BLaER1 treated with 17β-estradiol and CSF1 and Interleukin-3, amounts not matched to agents 10 nM and 100 nM (cell line): Measurements from ENCODE around the gene BICD2.
A peak's percentile ranks its signal among the peaks of the same experiment; 100 is the strongest.

ENCODE experiments used
- H3K27ac ChIP-seq, 11 experiments: shearing (Covaris generic); formaldehyde crosslinking; 2 replicates each; pipeline ENCODE4 v1.8.1; 2022
- H3K27me3 ChIP-seq, 11 experiments: shearing (Covaris generic); formaldehyde crosslinking; 2 replicates each; pipeline ENCODE4 v1.8.1; 2022
- H3K36me3 ChIP-seq, 11 experiments: shearing (Covaris generic); formaldehyde crosslinking; 2 replicates each; pipeline ENCODE4 v1.8.1; 2022
- H3K4me1 ChIP-seq, 10 experiments: shearing (Covaris generic); formaldehyde crosslinking; 2 replicates each; pipeline ENCODE4 v1.8.1; 2022
- H3K4me2 ChIP-seq, 11 experiments: shearing (Covaris generic); formaldehyde crosslinking; 2 replicates each; pipeline ENCODE4 v1.8.1; 2022
- H3K4me3 ChIP-seq, 10 experiments: shearing (Covaris generic); formaldehyde crosslinking; 2 replicates each; pipeline ENCODE4 v1.8.1; 2022
- H3K9ac ChIP-seq, 11 experiments: shearing (Covaris generic); formaldehyde crosslinking; 2 replicates each; pipeline ENCODE4 v1.8.1; 2022
- H3K9me3 ChIP-seq, 11 experiments: shearing (Covaris generic); formaldehyde crosslinking; replicated peaks in 1 of 11; 2 replicates each; pipeline ENCODE4 v1.8.1; 2022
- H4K20me1 ChIP-seq, 11 experiments: shearing (Covaris generic); formaldehyde crosslinking; 2 replicates each; pipeline ENCODE4 v1.8.1; 2022
- Cebpa-rat ChIP-seq, 11 experiments: shearing (Covaris generic); IDR thresholded peaks; 2 replicates each; pipeline ENCODE4 v1.8.1; 2022

The BICD2 gene

DNA sequence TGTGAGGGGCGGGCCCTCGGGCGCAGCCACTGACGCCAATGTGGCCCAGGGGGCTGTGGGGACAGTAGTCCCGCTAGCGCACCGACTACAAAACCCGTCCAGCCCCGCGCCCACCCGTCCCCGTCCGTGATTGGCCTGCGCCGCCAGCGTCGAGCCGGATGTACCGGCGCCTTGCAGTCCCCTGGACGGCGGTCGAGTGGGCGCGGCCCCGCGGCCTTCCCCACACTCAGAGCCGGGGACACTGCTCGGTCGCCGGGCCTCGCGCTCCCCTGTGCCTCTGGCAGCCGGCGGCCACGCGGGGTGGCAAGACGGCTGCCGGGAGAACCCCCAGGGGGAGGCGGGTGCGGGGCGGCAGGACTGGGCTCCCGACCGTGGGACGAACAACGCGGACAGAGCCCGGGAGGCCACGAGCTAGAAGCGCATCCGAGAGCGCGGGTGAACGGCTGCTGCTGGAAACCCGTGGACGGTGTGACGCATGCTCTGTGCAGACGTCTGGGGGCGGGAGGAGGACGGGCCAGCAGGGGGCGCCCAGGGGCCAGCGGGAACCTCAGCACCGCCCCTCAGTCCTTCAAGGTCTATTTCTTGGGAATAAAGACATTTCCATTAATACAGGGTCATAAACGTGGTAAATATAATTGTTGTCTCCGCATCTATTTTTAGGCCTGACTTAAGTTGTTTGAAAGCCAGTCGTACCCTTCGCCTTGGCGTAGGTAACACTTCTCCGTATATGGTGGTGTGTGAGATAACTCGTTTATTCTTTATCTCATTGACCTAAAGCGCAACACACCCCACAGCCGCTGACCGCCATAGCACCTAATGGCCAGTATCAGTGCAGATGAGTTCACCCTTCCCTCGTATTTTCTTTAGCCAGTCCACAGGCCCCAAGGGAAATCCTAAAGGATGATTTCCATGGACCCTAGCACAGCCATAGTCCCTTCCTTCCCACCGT lies 629 bp upstream of the BICD2 start:
- H3K27ac ChIP-seq, result peak overlapping the region; percentile 97 to 100 (median 99)
- peaks cover 54 to 59% (median 57%) of the 10 kb centered on the region in 10 experiments for H3K4me1 ChIP-seq
- peak overlapping the region; percentile 94 to 99 (median 98) for H3K9ac ChIP-seq
- peaks cover 34 to 43% (median 36%) of the 10 kb centered on the region in 11 experiments for H4K20me1 ChIP-seq
- no peak for TF ChIP-seq Cebpa-rat (IDR thresholded peaks at IDR 0.05)
- no peaks in the 10 kb centered on the region for H3K9me3 ChIP-seq
- no peaks in the 10 kb centered on the region for H3K27me3 ChIP-seq
- peaks cover 0 to 15% (median 0%) of the 10 kb centered on the region in 11 experiments; a peak in 2 of 22 replicates for H3K36me3 ChIP-seq
- peak overlapping the region; percentile 79 to 96 (median 92) for H3K4me2 ChIP-seq
- H3K4me3 ChIP-seq, result peak overlapping the region; percentile 93 to 99 (median 98)

DNA sequence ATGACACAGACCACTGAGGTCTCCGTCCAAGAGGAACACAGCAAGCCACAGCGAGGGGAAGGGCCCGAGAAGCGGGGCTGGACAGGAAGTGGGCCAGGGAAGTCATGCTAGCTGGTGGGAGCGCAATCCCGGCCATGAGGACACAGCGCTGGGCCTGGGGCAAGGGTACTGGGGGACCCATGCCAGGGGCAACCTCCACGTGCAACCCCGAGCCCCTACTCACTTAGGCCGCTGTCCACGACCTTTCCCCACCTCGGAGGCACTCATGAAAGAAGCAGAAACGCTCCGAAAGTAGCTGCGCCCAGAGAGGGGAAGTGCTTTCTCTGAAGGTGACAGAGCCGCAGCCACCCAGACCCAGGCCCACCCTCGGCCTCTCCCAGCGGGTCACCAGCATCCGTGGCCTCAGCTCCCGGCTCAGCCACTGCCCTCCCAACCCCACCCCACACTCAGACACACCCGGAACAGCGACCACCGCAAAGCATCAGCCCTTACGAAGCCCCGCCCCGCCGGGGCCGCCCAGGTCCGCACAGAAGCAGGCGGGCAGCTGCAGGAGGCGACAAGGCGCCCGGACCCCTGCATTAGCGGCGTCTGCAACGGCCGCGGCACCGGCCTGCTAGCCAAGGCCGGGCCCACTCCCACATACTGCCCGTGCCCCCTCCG lies 782 bp downstream of the BICD2 start:
- Histone ChIP-seq H3K4me3 (peak overlapping the region; percentile 93 to 99 (median 98)), H3K9me3 (no peaks in the 10 kb centered on the region), H4K20me1 (peaks cover 47 to 57% (median 50%) of the 10 kb centered on the region in 11 experiments), H3K36me3 (peaks cover 0 to 20% (median 0%) of the 10 kb centered on the region in 11 experiments; a peak in 2 of 22 replicates), H3K9ac (peak overlapping the region; percentile 90 to 99 (median 97)), H3K27me3 (no peaks in the 10 kb centered on the region), H3K4me2 (peak overlapping the region; percentile 91 to 100 (median 99)), H3K4me1 (peaks cover 49 to 57% (median 55%) of the 10 kb centered on the region in 10 experiments), H3K27ac (peak overlapping the region; percentile 56 to 100 (median 98); a peak in 20 of 22 replicates)
- TF ChIP-seq Cebpa-rat (IDR thresholded peaks at IDR 0.05), result no peak

DNA sequence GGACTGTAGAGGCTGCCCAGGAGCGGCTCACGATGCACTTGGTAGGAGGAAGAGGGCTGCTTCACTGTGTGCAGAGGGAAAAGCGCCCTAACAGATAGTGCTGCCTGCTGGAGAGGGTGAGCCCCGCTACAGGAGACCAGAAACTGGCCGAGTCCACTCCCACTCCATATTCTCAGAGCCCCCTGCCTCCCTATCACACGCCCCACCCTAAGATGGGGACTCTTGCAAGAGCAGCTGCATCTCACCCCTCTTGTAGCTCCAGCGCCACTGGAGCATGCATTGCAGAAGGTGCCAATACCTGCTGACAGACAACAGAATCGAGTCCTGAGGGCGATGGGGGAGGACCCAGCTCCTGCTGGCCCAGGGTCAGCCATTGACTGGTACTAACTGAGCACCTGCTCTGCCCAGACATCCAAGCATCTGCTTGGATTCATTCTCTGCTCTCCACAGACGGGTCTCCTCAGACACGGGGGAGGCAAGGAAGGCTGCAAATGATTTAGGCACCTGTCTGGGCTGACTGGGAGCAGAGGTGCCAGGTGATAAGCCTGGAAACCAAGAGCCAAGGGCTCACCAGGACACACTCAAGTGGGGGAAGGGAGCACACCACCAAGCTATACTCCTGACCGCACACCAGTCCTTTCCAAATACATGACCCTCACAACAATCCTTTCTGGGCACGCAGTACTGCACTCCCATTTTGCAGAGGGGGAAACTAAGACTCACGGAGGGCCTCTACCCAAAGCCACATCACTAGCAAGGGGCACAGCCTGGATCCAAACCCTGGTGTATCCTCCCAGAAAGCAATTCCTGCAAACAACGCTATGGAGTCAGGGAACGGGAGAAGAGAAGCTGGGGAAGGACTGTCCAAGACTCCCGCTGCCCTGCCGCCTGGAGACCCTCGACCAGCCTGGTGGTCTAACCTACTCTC lies 1.6 kb downstream of the BICD2 start:
- Histone ChIP-seq H3K4me3 (peak overlapping the region; percentile 93 to 99 (median 98)), H3K4me1 (peaks cover 49 to 57% (median 55%) of the 10 kb centered on the region in 10 experiments), H3K4me2 (peak overlapping the region; percentile 91 to 100 (median 99)), H3K27me3 (no peaks in the 10 kb centered on the region), H3K27ac (peak overlapping the region in 10 of 11 experiments; percentile 89 to 100 (median 98); a peak in 19 of 22 replicates), H3K9me3 (no peaks in the 10 kb centered on the region), H3K36me3 (peaks cover 0 to 20% (median 0%) of the 10 kb centered on the region in 11 experiments; a peak in 2 of 22 replicates), H4K20me1 (peaks cover 50 to 65% (median 54%) of the 10 kb centered on the region in 11 experiments), H3K9ac (peak overlapping the region; percentile 90 to 99 (median 97))
- TF ChIP-seq Cebpa-rat (IDR thresholded peaks at IDR 0.05), result no peak

DNA sequence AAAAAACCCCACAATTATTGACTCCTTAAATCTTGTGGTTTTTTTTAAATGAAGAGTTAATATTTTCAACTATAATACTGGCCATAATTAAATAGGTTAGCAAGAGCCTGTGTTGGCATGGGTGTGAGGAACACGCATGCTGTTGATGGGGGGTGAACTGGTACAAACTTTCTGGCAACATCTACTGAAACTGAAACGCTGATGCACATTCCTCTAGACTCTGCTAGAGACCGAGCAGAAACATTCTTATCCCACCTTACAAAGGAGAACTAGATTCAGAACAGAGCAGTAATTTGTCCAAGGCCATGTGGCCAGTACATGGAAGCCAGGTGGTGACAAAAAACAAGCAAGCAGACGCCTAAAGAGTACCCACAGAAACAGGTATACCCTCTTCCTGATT lies 2.4 kb downstream of the BICD2 start:
- Histone ChIP-seq H3K27ac (no peak overlapping the region; a peak in 2 of 22 replicates), H4K20me1 (peaks cover 52 to 71% (median 55%) of the 10 kb centered on the region in 11 experiments), H3K4me1 (peaks cover 49 to 57% (median 55%) of the 10 kb centered on the region in 10 experiments)

DNA sequence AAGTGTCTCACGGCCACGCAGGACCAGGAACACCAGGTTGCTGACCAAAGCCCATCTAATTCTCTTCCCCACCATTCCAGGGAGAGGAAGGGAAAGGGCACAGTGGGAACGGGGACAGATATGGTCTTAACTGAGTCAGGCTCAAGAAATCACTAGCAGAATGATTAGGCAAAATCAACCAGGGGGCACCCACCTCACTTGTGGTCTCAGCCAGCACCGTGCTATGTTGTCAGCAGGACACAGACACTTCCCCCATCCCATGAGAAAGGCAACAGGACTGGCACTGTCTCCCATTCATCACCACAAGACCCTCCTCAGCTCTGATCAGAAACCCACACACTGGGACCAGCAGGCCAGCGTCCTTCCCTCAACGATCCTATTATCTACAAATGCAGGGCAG lies 2.9 kb downstream of the BICD2 start:
- H3K36me3 ChIP-seq, result peaks cover 0 to 25% (median 5%) of the 10 kb centered on the region in 11 experiments; a peak in 10 of 22 replicates
- H3K27ac ChIP-seq, result peak overlapping the region in 4 of 11 experiments; percentile 19 to 41 (median 24); a peak in 3 of 22 replicates
- peaks cover 0 to 9% (median 5%) of the 10 kb centered on the region in 11 experiments; a peak in 16 of 22 replicates for H3K9me3 ChIP-seq
- H3K4me2 ChIP-seq, result peak overlapping the region; percentile 91 to 100 (median 99)
- peak overlapping the region in 9 of 11 experiments; percentile 15 to 99 (median 94); a peak in 10 of 22 replicates for H3K9ac ChIP-seq
- H4K20me1 ChIP-seq, result peaks cover 52 to 75% (median 55%) of the 10 kb centered on the region in 11 experiments
- H3K27me3 ChIP-seq, result no peaks in the 10 kb centered on the region
- TF ChIP-seq Cebpa-rat (IDR thresholded peaks at IDR 0.05), result no peak
- peak overlapping the region in 3 of 10 experiments; percentile 6 to 99 (median 32); a peak in 3 of 20 replicates for H3K4me3 ChIP-seq
- H3K4me1 ChIP-seq, result peaks cover 49 to 57% (median 55%) of the 10 kb centered on the region in 10 experiments

More for the DNA sequence above, 2.4 kb downstream of the BICD2 start:
- Histone ChIP-seq H3K9me3 (peaks cover 0 to 4% (median 0%) of the 10 kb centered on the region in 11 experiments; a peak in 6 of 22 replicates), H3K36me3 (peaks cover 0 to 20% (median under 1%) of the 10 kb centered on the region in 11 experiments; a peak in 6 of 22 replicates), H3K9ac (peak overlapping the region; percentile 90 to 99 (median 97); a peak in 14 of 22 replicates), H3K4me3 (peak overlapping the region in 7 of 10 experiments; percentile 93 to 99 (median 99); a peak in 11 of 20 replicates), H3K27me3 (no peaks in the 10 kb centered on the region), H3K4me2 (peak overlapping the region; percentile 91 to 100 (median 99))
- no peak for TF ChIP-seq Cebpa-rat (IDR thresholded peaks at IDR 0.05)

DNA sequence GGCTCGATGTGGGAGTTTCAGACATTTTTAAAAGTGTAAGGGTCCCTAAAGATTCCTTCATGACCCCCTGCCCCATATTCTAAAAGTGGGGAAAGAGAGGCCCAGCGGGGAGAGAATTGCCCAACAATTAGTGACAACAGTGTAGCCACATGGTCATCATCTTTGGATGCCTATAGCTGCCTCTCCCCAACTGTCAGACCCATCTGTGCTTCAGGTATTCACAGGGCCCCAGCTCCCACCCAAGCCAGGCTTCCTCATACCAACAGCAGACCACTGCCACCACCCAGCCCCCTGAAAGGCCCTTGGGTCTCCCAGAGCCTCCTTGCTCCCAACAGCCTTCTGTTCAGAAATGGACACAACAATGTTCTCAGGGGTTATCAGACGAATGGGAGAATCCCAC lies 4.1 kb downstream of the BICD2 start:
- H3K27me3 ChIP-seq, result no peaks in the 10 kb centered on the region
- H3K27ac ChIP-seq, result peak overlapping the region in 3 of 11 experiments; percentile 8 to 48 (median 23); a peak in 3 of 22 replicates
- H3K9me3 ChIP-seq, result peaks cover 5 to 19% (median 15%) of the 10 kb centered on the region in 11 experiments
- peak overlapping the region in 5 of 11 experiments; percentile 4 to 90 (median 34); a peak in 4 of 22 replicates for H3K9ac ChIP-seq
- H3K4me3 ChIP-seq, result no peak overlapping the region
- H3K36me3 ChIP-seq, result peaks cover 5 to 33% (median 12%) of the 10 kb centered on the region in 11 experiments; a peak in 20 of 22 replicates
- H3K4me1 ChIP-seq, result peaks cover 39 to 49% (median 44%) of the 10 kb centered on the region in 10 experiments
- peaks cover 52 to 82% (median 57%) of the 10 kb centered on the region in 11 experiments for H4K20me1 ChIP-seq
- no peak for TF ChIP-seq Cebpa-rat (IDR thresholded peaks at IDR 0.05)
- peak overlapping the region; percentile 91 to 100 (median 99); a peak in 19 of 22 replicates for H3K4me2 ChIP-seq

DNA sequence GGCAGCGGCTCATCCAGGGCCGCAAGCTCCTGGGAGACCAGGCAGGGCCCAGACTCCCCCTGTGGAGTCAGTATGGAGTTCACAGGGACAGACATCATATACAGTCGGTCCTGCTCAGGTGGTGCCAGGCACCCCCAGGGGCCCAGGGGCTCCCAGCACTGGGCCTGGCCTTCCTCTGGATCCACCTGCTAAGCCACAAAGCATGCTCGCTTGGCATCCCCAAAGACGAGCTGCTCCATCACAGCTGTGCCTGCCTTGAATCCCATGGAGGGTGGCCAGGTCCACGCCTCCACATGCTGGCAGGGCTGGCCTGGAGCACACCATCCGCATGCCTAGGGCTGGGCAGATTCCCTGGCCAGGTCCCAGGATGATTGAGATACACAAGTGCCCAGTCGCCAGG lies 4.6 kb downstream of the BICD2 start:
- TF ChIP-seq Cebpa-rat (IDR thresholded peaks at IDR 0.05), result no peak
- Histone ChIP-seq H3K4me1 (peaks cover 39 to 50% (median 44%) of the 10 kb centered on the region in 10 experiments), H3K4me2 (peak overlapping the region in 10 of 11 experiments; percentile 3 to 100 (median 99); a peak in 14 of 22 replicates), H3K36me3 (peaks cover 6 to 34% (median 14%) of the 10 kb centered on the region in 11 experiments; a peak in 20 of 22 replicates), H3K9me3 (peaks cover 7 to 23% (median 19%) of the 10 kb centered on the region in 11 experiments), H3K9ac (peak overlapping the region in 5 of 11 experiments; percentile 18 to 45 (median 34); a peak in 7 of 22 replicates), H4K20me1 (peaks cover 52 to 83% (median 57%) of the 10 kb centered on the region in 11 experiments), H3K4me3 (no peak overlapping the region), H3K27ac (peak overlapping the region in 6 of 11 experiments; percentile 8 to 48 (median 16); a peak in 6 of 22 replicates), H3K27me3 (no peaks in the 10 kb centered on the region)
